ENCODE data around the gene GSTM5.
"Not testable (repeated sequence)": the region's sequence is repeated elsewhere in the genome, so short reads cannot be mapped to it uniquely, and the experiment has no call there.

GSTM5 gene

DNA sequence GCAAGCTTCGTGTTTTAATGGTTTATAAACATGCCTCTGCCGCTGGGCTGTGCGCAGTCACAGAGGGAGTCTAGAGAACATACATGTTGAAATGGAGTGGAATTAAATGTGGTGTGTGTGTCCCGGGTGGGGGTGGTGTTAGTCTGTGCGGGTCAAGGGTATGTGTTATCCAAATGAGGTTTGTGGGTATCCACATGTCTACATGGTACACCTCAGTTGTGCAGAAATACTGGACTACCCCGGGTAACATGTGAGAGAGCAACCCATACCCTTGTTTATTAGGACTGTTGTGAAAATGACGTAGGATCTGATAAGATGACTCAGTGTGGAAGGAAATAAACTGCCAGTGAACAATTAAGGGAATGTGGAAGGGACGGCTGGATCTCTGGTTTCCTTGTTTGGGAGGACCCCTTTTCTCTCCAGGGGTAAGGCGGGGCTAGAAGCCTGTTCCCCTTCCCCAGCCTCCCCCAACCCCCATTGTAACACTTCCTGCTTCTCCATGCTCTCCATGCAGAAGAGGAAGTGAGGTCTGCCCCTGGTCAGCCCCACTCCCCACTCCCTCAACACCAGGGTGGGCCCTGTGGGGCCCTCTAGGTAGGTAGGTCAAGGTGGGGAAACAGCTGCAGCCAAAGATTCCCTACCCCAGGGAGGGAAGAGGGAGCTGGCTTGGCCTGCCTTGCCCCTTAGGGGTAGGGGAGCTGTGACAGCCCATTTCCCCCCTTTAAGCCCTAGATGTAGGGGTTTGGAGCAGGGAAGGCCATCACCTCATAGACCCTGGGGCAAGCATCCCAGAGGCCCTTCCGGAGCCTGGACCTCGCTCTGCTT lies 51.0 kb downstream of the GSTM5 start:
- DNase-seq, result no peak

- DNase-seq, result no peak
Measured at GRCh38 chr1:109763646-109764415, 51.8 kb downstream of the GSTM5 start, which contains the start of gene EPS8L3. EPS8L3 (minus strand) TSS chr1:109763923; CDS start chr1:109761749, 2,174 bp downstream.

DNA sequence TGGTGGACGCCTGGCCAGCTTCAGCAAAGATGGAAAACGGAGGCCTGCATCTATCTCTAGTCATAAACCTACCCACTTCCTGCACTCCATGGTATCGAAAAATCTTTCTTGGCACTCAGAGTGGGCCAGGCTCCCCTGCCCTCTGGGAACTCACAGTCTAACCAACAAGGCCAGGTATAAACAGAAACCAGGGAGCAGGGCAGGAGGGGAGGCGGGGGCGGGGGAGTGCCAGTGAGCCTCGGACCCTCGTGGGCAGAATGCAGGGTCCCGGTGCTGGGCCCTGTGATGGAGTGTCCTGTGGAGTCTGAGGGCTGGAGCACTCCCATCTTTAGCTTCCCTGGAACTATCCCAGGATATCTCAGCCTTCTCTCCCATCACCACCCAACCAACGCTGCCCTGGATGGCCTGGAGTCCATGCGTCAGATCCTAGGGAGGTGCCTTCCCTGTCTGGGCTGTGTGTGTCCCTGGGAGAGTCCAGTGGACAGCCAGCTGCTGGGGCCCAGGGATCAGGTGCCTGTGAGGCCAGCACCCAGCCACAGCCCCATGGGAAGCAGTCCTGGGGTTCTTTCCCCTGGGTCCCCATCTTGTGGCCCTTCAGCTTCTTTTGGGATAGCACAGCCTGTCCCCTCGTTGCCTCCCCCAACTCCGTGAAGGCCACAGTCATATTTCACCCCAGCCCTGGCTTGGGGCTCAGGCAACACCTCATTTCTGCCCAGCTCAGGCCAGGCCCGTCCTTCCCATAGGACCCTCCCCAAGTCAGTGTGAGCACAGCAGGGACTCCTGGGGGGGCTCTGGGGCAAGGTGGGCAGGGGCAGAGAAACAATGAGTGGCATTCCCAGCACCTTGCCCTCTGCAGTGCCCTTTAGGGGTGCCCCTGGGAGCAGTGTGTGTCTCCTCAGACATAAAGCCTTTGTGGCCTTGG lies 52.8 kb downstream of the GSTM5 start:
- peak in 1 of 5 experiments; percentile 4 for DNase-seq

GRCh38 chr1:109765483-109765815 lies 53.4 kb downstream of the GSTM5 start:
- no peak for DNase-seq

DNA sequence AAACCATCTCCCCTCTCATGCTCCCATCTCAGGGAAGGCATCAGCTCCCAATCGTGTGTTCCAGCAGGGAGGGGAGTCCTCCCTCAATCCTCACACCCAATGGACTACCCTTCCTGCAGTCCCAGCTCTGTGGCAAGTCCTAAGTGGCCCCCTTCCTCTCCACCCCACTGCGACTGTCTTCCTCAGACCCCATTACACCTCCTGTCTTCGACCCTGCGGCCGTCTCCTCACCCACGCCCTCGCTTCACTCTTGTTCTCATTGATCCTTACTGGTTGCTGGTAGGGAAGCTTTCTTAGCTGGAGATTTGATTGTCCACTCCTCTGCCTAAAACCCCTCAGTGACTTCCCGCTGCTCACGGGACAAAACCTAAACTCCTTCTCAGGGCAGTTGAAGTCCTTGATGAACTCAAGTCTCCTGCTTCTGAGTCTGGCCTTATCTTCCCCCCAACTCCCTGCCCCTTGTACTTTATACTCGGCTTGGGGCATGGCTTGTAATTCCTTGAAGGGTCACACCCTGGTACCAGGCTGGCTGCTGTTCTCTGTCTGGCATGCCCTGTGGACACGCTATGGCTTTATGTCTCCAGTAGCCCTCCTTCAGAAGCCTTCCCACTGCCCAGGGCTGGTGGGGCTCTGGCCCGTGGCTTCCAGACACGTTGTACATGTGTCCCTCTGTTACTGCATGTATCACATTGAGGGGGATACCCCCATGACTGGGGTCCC lies 54.0 kb downstream of the GSTM5 start:
- peak in 1 of 5 experiments; percentile 5 for DNase-seq

GRCh38 chr1:109766991-109767636 lies 55.1 kb downstream of the GSTM5 start:
- not testable (repeated sequence) for DNase-seq
